ENCODE data around the gene ABTB2. TPM values are rescaled to one million over a fixed set of nuclear protein-coding genes. Genes with fewer than 3 reads are reported as not detected.

Gene ABTB2
- total RNA-seq, 3 donors from 2014 or later = 7.7 to 9.0 (median 8.6) TPM

GRCh38 chr11:34341931-34342533 is 15.8 kb downstream of the ABTB2 start:
- no peaks in the 10 kb centered on the region for H3K36me3 Mint-ChIP-seq (ENCODE audit: insufficient read depth)
- ATAC-seq (no peak), DNase-seq (no peak)
- H3K27me3 Mint-ChIP-seq (ENCODE audit: low read depth) = peaks cover 2% of the 10 kb centered on the region
- H3K9me3 Mint-ChIP-seq = no peaks in the 10 kb centered on the region
- no peak overlapping the region for H3K4me3 Mint-ChIP-seq
- no peaks in the 10 kb centered on the region for H3K4me1 Mint-ChIP-seq (ENCODE audit: low read depth)

- Mint-ChIP-seq H3K4me3 (no peak overlapping the region), H3K9me3 (no peaks in the 10 kb centered on the region), H3K36me3 (ENCODE audit: insufficient read depth) (no peaks in the 10 kb centered on the region), H3K4me1 (ENCODE audit: low read depth) (no peaks in the 10 kb centered on the region), H3K27me3 (ENCODE audit: low read depth) (peaks cover 2% of the 10 kb centered on the region)
- DNase-seq (no peak), ATAC-seq (no peak)
These were observed 16.7 kb downstream of the ABTB2 start for GRCh38 chr11:34341096-34341495.

GRCh38 chr11:34340653-34341052 is 17.2 kb downstream of the ABTB2 start:
- H3K36me3 Mint-ChIP-seq (ENCODE audit: insufficient read depth) = no peaks in the 10 kb centered on the region

GRCh38 chr11:34339149-34340064 is 18.4 kb downstream of the ABTB2 start:
- peaks cover 2% of the 10 kb centered on the region for H3K27me3 Mint-ChIP-seq (ENCODE audit: low read depth)
- no peak for ATAC-seq
- no peaks in the 10 kb centered on the region for H3K9me3 Mint-ChIP-seq
- DNase-seq = no peak
- no peaks in the 10 kb centered on the region for H3K4me1 Mint-ChIP-seq (ENCODE audit: low read depth)
- no peaks in the 10 kb centered on the region for H3K36me3 Mint-ChIP-seq (ENCODE audit: insufficient read depth)
- H3K4me3 Mint-ChIP-seq = no peak overlapping the region

More at GRCh38 chr11:34340653-34341052, 17.2 kb downstream of the ABTB2 start:
- ATAC-seq (no peak), DNase-seq (no peak)
- Mint-ChIP-seq H3K4me1 (ENCODE audit: low read depth) (no peaks in the 10 kb centered on the region), H3K27me3 (ENCODE audit: low read depth) (peaks cover 2% of the 10 kb centered on the region), H3K4me3 (no peak overlapping the region), H3K9me3 (no peaks in the 10 kb centered on the region)

GRCh38 chr11:34337016-34337415 is 20.8 kb downstream of the ABTB2 start:
- Mint-ChIP-seq H3K36me3 (ENCODE audit: insufficient read depth) (no peaks in the 10 kb centered on the region), H3K4me3 (no peak overlapping the region), H3K4me1 (ENCODE audit: low read depth) (no peaks in the 10 kb centered on the region), H3K27me3 (ENCODE audit: low read depth) (peaks cover 4% of the 10 kb centered on the region), H3K9me3 (no peaks in the 10 kb centered on the region)
- ATAC-seq = no peak
- DNase-seq = no peak

- DNase-seq (no peak), ATAC-seq (no peak)
- Mint-ChIP-seq H3K27me3 (ENCODE audit: low read depth) (peaks cover 9% of the 10 kb centered on the region), H3K4me1 (ENCODE audit: low read depth) (no peaks in the 10 kb centered on the region), H3K4me3 (no peak overlapping the region), H3K36me3 (ENCODE audit: insufficient read depth) (no peaks in the 10 kb centered on the region), H3K9me3 (no peaks in the 10 kb centered on the region)
These were observed 22.0 kb downstream of the ABTB2 start for GRCh38 chr11:34335801-34336200.

GRCh38 chr11:34335331-34335730 is 22.5 kb downstream of the ABTB2 start:
- peaks cover 10% of the 10 kb centered on the region for H3K27me3 Mint-ChIP-seq (ENCODE audit: low read depth)
- ATAC-seq = peak; percentile 66 to 75

GRCh38 chr11:34333787-34334186 is 24.0 kb downstream of the ABTB2 start:
- no peak for DNase-seq
- Mint-ChIP-seq H3K4me3 (no peak overlapping the region), H3K36me3 (ENCODE audit: insufficient read depth) (no peaks in the 10 kb centered on the region), H3K4me1 (ENCODE audit: low read depth) (no peaks in the 10 kb centered on the region), H3K9me3 (no peaks in the 10 kb centered on the region), H3K27me3 (ENCODE audit: low read depth) (peaks cover 8% of the 10 kb centered on the region)
- no peak for ATAC-seq

More at GRCh38 chr11:34335331-34335730, 22.5 kb downstream of the ABTB2 start:
- Mint-ChIP-seq H3K36me3 (ENCODE audit: insufficient read depth) (no peaks in the 10 kb centered on the region), H3K4me1 (ENCODE audit: low read depth) (no peaks in the 10 kb centered on the region), H3K9me3 (no peaks in the 10 kb centered on the region), H3K4me3 (no peak overlapping the region)
- no peak for DNase-seq

- Mint-ChIP-seq H3K36me3 (ENCODE audit: insufficient read depth) (no peaks in the 10 kb centered on the region), H3K4me1 (ENCODE audit: low read depth) (no peaks in the 10 kb centered on the region), H3K4me3 (no peak overlapping the region), H3K27me3 (ENCODE audit: low read depth) (peaks cover 8% of the 10 kb centered on the region), H3K9me3 (no peaks in the 10 kb centered on the region)
- DNase-seq (no peak), ATAC-seq (no peak)
These were observed 25.3 kb downstream of the ABTB2 start for GRCh38 chr11:34332524-34332923.

GRCh38 chr11:34331736-34332135 is 26.1 kb downstream of the ABTB2 start:
- Mint-ChIP-seq H3K4me3 (no peak overlapping the region), H3K9me3 (no peaks in the 10 kb centered on the region), H3K4me1 (ENCODE audit: low read depth) (no peaks in the 10 kb centered on the region), H3K36me3 (ENCODE audit: insufficient read depth) (no peaks in the 10 kb centered on the region), H3K27me3 (ENCODE audit: low read depth) (peaks cover 8% of the 10 kb centered on the region)
- ATAC-seq = no peak
- DNase-seq = no peak

GRCh38 chr11:34331329-34331728 is 26.5 kb downstream of the ABTB2 start:
- Mint-ChIP-seq H3K4me1 (ENCODE audit: low read depth) (no peaks in the 10 kb centered on the region), H3K4me3 (no peak overlapping the region), H3K36me3 (ENCODE audit: insufficient read depth) (no peaks in the 10 kb centered on the region), H3K9me3 (no peaks in the 10 kb centered on the region), H3K27me3 (ENCODE audit: low read depth) (peaks cover 8% of the 10 kb centered on the region)
- DNase-seq (no peak), ATAC-seq (no peak)

- H3K36me3 Mint-ChIP-seq (ENCODE audit: insufficient read depth) = no peaks in the 10 kb centered on the region
- no peaks in the 10 kb centered on the region for H3K4me1 Mint-ChIP-seq (ENCODE audit: low read depth)
- ATAC-seq (no peak), DNase-seq (no peak)
- no peaks in the 10 kb centered on the region for H3K9me3 Mint-ChIP-seq
- H3K27me3 Mint-ChIP-seq (ENCODE audit: low read depth) = peaks cover 8% of the 10 kb centered on the region
- no peak overlapping the region for H3K4me3 Mint-ChIP-seq
These were observed 27.2 kb downstream of the ABTB2 start for GRCh38 chr11:34330653-34331052.

- ATAC-seq = no peak
- peaks cover 8% of the 10 kb centered on the region for H3K27me3 Mint-ChIP-seq (ENCODE audit: low read depth)
- H3K4me1 Mint-ChIP-seq (ENCODE audit: low read depth) = no peaks in the 10 kb centered on the region
- H3K36me3 Mint-ChIP-seq (ENCODE audit: insufficient read depth) = no peaks in the 10 kb centered on the region
- no peak for DNase-seq
- no peak overlapping the region for H3K4me3 Mint-ChIP-seq
- no peaks in the 10 kb centered on the region for H3K9me3 Mint-ChIP-seq
These were observed 27.9 kb downstream of the ABTB2 start for GRCh38 chr11:34329876-34330275.

GRCh38 chr11:34328632-34328910 is 29.2 kb downstream of the ABTB2 start:
- no peak for DNase-seq
- ATAC-seq = no peak
- Mint-ChIP-seq H3K4me1 (ENCODE audit: low read depth) (no peaks in the 10 kb centered on the region), H3K4me3 (no peak overlapping the region), H3K27me3 (ENCODE audit: low read depth) (peaks cover 8% of the 10 kb centered on the region), H3K9me3 (no peaks in the 10 kb centered on the region), H3K36me3 (ENCODE audit: insufficient read depth) (no peaks in the 10 kb centered on the region)

All from activated T-cell treated with anti-CD3 and anti-CD28 coated beads, Interleukin-2, amount 50 U/mL, for 4 hours (primary cell).